NCI-H1105 (cell line): ENCODE data around the gene NEU1.
"Not testable (repeated sequence)": the region's sequence is repeated elsewhere in the genome, so short reads cannot be mapped to it uniquely, and the experiment has no call there.

Experiments used
- DNase-seq: peaks from one replicate; lab custom pipeline; 2025; lab: John Stamatoyannopoulos, UW

NEU1 gene

GRCh38 chr6:31862344-31863235 lies at the start of gene NEU1:
NEU1 (minus strand) TSS chr6:31862821; CDS start chr6:31862776, 45 bp downstream.
- DNase-seq, result peak; percentile 100

- DNase-seq, result no peak
Observed at GRCh38 chr6:31911826-31912585, 49.4 kb upstream of the NEU1 start.

- not testable (repeated sequence) for DNase-seq
Observed at GRCh38 chr6:31909298-31909697, 46.7 kb upstream of the NEU1 start.

- no peak for DNase-seq
Observed at GRCh38 chr6:31908791-31909190, 46.2 kb upstream of the NEU1 start.

GRCh38 chr6:31908255-31908654 lies 45.6 kb upstream of the NEU1 start:
- not testable (repeated sequence) for DNase-seq

GRCh38 chr6:31907158-31907813 lies 44.7 kb upstream of the NEU1 start:
- DNase-seq, result no peak

- not testable (repeated sequence) for DNase-seq
Observed at GRCh38 chr6:31906727-31907126, 44.1 kb upstream of the NEU1 start.

- no peak for DNase-seq
Observed at GRCh38 chr6:31906122-31906521, 43.5 kb upstream of the NEU1 start.

GRCh38 chr6:31905041-31905440 lies 42.4 kb upstream of the NEU1 start:
- no peak for DNase-seq

- DNase-seq, result no peak
Observed at GRCh38 chr6:31903957-31904356, 41.3 kb upstream of the NEU1 start.

GRCh38 chr6:31901953-31902643 lies 39.5 kb upstream of the NEU1 start, which contains the start of gene ZBTB12:
ZBTB12 (minus strand) TSS chr6:31902086; CDS start chr6:31901305, 781 bp downstream.
- DNase-seq, result peak; percentile 97

GRCh38 chr6:31901415-31901952 lies 38.9 kb upstream of the NEU1 start:
- DNase-seq, result peak; percentile 42

GRCh38 chr6:31900917-31901414 lies 38.3 kb upstream of the NEU1 start:
- DNase-seq, result no peak

- no peak for DNase-seq
Observed at GRCh38 chr6:31899882-31900722, 37.5 kb upstream of the NEU1 start.

GRCh38 chr6:31899215-31899614 lies 36.6 kb upstream of the NEU1 start:
- DNase-seq, result no peak

- DNase-seq, result peak; percentile 48
Observed at GRCh38 chr6:31898383-31899011, 35.9 kb upstream of the NEU1 start.

- DNase-seq, result peak; percentile 87
Observed at GRCh38 chr6:31897612-31898382, 35.2 kb upstream of the NEU1 start, which contains the start of gene EHMT2. EHMT2 (minus strand) TSS chr6:31897698; CDS start chr6:31897677, 21 bp downstream.

- DNase-seq, result no peak
Observed at GRCh38 chr6:31896856-31897611, 34.4 kb upstream of the NEU1 start.
